Measurements from ENCODE around the gene TMEM266.

Gene TMEM266

DNA sequence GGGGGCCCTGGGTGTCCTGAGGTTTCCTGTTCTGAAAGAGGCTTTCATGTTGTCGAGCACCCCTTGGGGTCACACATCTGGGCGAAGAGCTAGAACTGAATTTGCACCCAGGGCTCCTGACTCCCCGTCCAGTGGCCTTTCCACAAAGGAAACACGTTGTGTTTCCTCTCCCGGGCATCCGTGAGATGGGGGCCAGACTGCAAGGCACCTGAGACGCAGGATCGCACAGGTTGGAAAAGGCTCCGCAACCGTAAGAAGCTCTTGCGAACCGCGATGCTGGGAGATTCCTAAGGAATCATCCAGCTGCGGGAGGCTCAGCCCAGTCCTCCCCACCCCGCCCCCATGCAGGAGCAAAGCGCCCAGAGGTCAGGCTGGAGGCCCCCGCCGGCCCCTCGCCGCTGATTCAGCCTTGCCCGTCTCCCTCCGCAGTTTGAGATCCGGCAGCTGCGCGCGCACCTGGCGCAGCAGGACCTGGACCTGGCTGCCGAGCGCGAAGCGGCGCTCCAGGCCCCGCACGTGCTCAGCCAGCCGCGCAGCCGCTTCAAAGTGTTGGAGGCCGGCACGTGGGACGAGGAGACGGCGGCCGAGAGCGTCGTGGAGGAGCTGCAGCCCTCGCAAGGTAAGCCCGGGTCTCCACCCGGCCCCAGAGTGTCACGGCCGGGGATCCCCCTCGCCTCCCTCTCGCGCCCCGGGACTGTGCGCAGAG is 131.9 kb downstream of the TMEM266 start:
- no peak overlapping the region for H3K4me3 ChIP-seq (ENCODE audit: low read depth, low read length)
- TF ChIP-seq, protein P1, sequence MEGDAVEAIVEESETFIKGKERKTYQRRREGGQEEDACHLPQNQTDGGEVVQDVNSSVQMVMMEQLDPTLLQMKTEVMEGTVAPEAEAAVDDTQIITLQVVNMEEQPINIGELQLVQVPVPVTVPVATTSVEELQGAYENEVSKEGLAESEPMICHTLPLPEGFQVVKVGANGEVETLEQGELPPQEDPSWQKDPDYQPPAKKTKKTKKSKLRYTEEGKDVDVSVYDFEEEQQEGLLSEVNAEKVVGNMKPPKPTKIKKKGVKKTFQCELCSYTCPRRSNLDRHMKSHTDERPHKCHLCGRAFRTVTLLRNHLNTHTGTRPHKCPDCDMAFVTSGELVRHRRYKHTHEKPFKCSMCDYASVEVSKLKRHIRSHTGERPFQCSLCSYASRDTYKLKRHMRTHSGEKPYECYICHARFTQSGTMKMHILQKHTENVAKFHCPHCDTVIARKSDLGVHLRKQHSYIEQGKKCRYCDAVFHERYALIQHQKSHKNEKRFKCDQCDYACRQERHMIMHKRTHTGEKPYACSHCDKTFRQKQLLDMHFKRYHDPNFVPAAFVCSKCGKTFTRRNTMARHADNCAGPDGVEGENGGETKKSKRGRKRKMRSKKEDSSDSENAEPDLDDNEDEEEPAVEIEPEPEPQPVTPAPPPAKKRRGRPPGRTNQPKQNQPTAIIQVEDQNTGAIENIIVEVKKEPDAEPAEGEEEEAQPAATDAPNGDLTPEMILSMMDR (IDR thresholded peaks at IDR 0.05; ENCODE audit: low read depth, low read length): no peak

DNA sequence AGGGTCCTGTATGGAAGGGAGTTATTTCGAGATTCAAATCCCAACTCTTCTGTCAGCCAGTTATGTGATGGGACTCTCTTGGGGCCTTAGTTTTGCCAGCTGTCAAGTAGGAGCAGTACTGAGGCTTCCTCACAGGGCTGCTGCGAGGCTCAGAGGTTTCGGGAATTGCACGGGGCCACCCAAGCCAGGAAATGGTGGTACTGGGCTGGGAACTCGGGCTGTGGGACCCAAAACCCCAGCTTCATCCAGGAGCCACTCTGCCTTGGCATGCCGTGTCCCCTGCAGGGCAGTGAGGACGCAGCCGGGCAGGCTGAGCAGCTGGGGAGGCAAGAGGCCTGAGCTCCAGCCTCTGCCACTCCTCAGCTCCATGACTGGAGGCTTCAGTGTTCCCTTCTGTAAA is 132.9 kb downstream of the TMEM266 start:
- H3K4me3 ChIP-seq (ENCODE audit: low read depth, low read length): no peak overlapping the region
- TF ChIP-seq, protein P1 (IDR thresholded peaks at IDR 0.05; ENCODE audit: low read depth, low read length): no peak

DNA sequence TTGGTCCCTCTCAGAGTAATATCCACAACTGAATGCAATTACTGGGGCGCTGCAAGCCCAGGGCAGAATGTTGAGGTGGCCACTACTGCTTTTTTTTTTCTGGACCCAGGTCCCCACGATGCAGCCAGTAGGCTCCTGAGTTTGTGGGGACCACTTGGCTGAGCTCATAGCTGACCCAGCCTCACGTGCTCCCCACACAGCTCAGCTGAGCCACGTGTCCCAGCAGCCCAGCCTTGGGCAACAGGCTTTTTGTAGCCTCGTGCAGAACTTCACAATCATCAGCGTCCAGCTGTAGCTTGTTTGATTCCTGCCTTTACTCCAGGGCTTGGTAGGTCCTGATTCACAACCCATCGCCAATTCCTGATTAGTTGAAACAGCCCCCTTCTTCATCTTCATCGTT is 134.1 kb downstream of the TMEM266 start:
- TF ChIP-seq, protein P1 (IDR thresholded peaks at IDR 0.05; ENCODE audit: low read depth, low read length): no peak
- no peak overlapping the region for H3K4me3 ChIP-seq (ENCODE audit: low read depth, low read length)

DNA sequence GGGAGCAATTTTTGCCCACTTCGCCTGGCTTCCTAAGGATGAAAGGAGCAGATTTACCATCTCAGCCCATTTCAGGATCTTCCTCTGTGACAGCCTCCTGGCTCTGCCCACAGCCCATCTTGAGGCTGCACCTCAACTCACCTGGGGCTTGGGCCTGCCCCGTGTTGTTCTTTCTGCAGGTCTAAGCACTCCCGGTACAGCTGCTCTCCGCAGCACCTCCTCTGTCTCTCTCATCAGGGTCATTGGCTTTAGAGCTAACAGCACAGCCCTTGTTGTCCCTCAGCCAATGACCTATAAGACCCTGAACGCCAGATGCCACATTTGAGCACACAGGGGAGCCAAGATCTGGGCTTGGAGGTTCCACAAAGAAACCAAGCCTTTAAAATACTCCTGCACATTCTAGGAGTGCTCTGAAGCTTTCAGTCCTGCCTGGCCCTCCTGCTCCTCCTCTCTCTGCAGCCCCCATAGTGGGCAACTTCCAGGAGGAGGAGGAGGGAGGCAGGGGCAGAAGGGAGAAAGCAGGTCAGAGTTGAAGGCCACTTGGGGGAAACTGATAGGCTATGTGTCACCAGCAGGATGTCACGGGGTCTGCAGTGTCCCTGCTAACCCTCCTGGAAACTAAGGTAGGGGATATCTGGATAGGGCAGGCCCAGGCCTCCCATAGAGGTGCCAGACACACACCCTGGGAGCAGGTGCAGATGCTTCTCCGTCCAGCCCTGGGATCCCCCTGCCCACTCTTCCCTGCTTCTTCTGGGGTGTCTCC is 135.9 kb downstream of the TMEM266 start:
- H3K4me3 ChIP-seq (ENCODE audit: low read depth, low read length): no peak overlapping the region
- TF ChIP-seq, protein P1 (IDR thresholded peaks at IDR 0.05; ENCODE audit: low read depth, low read length): no peak

DNA sequence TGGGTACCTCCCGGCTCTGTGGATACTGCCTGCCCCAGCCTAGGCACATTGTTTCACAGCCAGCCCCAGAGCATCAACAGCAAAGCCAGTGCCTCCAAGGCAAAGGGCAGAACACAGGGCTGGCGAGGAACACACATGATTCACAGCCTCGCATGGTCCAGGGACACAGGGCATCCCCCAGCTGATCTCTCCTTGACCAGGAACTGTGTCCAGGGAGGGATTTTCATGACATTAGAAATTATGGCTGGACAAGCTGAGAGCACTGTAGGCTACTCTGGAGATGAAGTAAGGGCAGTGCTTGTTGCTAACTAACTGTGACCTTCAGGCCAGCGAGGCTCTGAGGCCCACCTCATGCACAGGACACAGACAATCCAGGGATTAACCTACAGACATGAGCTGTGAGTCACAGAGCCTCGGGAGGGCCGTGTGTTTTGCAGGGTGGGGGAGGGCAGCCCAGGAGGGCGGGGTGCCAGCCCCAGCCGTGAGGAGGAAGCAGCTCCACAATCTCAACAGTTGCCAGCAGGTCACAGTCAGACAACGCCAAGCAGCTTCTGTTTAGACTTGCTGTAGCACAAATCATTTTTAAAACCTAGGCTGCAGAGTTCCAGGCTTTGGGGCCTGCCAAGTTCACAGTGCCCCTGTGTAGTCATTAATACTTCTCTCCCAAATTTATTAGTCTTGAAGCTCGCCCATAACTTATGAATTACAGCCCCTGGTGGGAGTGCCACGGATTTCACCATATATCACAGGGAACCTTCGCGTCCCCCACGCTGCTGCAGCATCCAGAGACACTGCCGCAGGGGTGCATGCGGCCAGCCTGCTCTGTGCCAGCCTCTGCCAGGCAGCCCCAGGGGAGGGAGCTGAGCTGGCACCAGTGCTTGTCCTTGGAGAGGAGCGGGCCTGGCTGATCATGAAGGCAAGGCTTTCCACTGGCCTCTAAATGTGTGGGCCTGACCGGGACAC is 136.8 kb downstream of the TMEM266 start:
- TF ChIP-seq, protein P1 (IDR thresholded peaks at IDR 0.05; ENCODE audit: low read depth, low read length): no peak
- H3K4me3 ChIP-seq (ENCODE audit: low read depth, low read length): no peak overlapping the region

DNA sequence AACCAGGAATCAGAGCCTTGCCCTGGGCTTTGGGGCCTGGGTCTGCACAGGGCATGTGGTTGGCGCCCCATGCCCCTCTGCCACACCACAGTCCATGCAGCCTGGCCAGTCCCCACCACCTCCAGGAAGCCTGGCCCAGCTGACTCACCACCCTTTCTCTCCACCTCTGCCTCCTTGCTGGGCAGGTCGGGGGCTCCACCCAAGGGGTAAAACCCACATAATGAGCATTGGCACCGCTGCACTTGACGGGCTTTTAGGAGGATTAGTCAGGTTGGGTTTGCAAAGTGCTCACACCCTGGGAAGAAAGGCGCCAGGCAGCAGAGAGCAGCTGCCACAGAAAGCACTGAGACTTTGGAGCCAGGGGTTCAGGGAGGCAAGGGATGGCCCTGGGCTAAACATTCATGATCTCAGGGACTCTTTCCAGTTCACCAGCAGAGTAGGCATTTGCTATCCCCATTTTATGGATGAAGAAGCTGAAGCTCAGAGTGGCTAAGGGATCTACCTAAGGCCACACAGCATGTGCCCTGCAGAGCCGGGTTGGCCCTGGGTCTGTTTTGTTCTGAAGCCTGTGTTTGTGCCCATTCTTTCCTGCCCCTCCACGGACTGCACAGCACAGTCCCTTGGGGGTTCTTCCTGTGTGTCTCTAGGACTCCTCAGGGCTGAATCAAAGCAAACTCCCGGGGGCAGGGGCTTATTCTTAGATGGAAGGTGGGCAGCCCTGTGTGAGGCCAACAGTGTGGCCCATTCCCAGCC is 138.1 kb downstream of the TMEM266 start:
- TF ChIP-seq, protein P1 (IDR thresholded peaks at IDR 0.05; ENCODE audit: low read depth, low read length): no peak
- no peak overlapping the region for H3K4me3 ChIP-seq (ENCODE audit: low read depth, low read length)

Data from WI38 (cell line).